Endothelial cell of umbilical vein (primary cell): ENCODE results near the gene ZNHIT2. TPM values are rescaled to one million over a fixed set of nuclear protein-coding genes. Genes with fewer than 3 reads are reported as not detected.

Source experiments
- BruUV-seq: library from RNA; stranded (reverse); fragments of 400-500 nt; replicated peaks from 2 replicates; lab custom pipeline; 2021; lab: Mats Ljungman, UMichigan
- CTCF ChIA-PET: fragments of 300-600, 350-600 bp; sonication (Branson Sonifier 250); formaldehyde crosslinking; loops from one replicate; lab custom pipeline; 2021; ENCODE audit warnings: antibody characterized with exemption, inconsistent platforms; lab: Charles Lee
- POLR2A ChIA-PET: fragments of 300-600, 350-600 bp; sonication (Branson Sonifier 250); formaldehyde crosslinking; loops from one replicate; lab custom pipeline; 2021; ENCODE audit warnings: antibody characterized with exemption, inconsistent platforms; lab: Charles Lee
- DNase-seq: peaks from one replicate; pipeline ENCODE4 v3.0.0-alpha.2; 2011; ENCODE audit warnings: low read depth, low spot score
- FAIRE-seq: peaks from 2 replicates; lab custom pipeline; 2011; peaks lifted over from hg19 to GRCh38; lab: Jason Lieb, UNC
- H2AFZ ChIP-seq: 2 replicates; pipeline ENCODE4 v1.6.0; 2012; ENCODE audit warnings: low read depth, low read length, control low read depth, inconsistent platforms
- H3K27ac ChIP-seq: 2 replicates; pipeline ENCODE4 v1.5.1; 2011; ENCODE audit warnings: low read depth, mild to moderate bottlenecking, control low read depth, low read length, moderate library complexity; ENCODE audit not compliant: insufficient read depth
- H3K27me3 ChIP-seq, 2 experiments: 2 replicates each; pipeline versions ENCODE4 v1.6.0 to v1.6.1; 2011; ENCODE audit warnings: low read length in 2 of 2, mixed read lengths in 1 of 2; ENCODE audit not compliant: control insufficient read depth in 2 of 2, insufficient read depth in 2 of 2
- H3K36me3 ChIP-seq, 2 experiments: 2 replicates in 1 of 2; 3 replicates in 1 of 2; pipeline ENCODE4 v1.5.1; 2011; ENCODE audit warnings: low read length in 2 of 2, mild to moderate bottlenecking in 1 of 2, moderate library complexity in 1 of 2; ENCODE audit not compliant: control insufficient read depth in 2 of 2, insufficient read depth in 2 of 2; ENCODE audit errors: extremely low read depth in 1 of 2
- H3K4me1 ChIP-seq: 3 replicates; pipeline ENCODE4 v1.5.1; 2011; ENCODE audit warnings: mild to moderate bottlenecking, low read length; ENCODE audit not compliant: control insufficient read depth, insufficient read depth; ENCODE audit errors: extremely low read depth
- H3K4me2 ChIP-seq: 2 replicates; pipeline ENCODE4 v1.6.1; 2011; ENCODE audit warnings: low read length, control low read depth, mixed read lengths; ENCODE audit not compliant: insufficient read depth
- H3K4me3 ChIP-seq, 3 experiments: fragments of 200-600 bp in 1 of 3; sonication (generic), shearing (Covaris generic) in 1 of 3; replicated peaks in 1 of 3; 2 replicates each; pipeline ENCODE4 v1.5.1; 2011 to 2016; ENCODE audit warnings: control low read depth in 3 of 3, low read length in 3 of 3, mild to moderate bottlenecking in 2 of 3, inconsistent platforms in 1 of 3, low read depth in 1 of 3, moderate library complexity in 1 of 3; ENCODE audit not compliant: insufficient read depth in 1 of 3
- H3K79me2 ChIP-seq: 2 replicates; pipeline ENCODE4 v1.6.0; 2012; ENCODE audit warnings: low read length, inconsistent platforms; ENCODE audit not compliant: control insufficient read depth, insufficient read depth
- H3K9ac ChIP-seq: replicated peaks from 2 replicates; pipeline ENCODE3; 2011; ENCODE audit warnings: low read length, control low read depth; ENCODE audit not compliant: insufficient read depth; ENCODE audit errors: extremely low read depth
- H3K9me1 ChIP-seq: replicated peaks from 3 replicates; pipeline ENCODE4 v1.6.0; 2011; ENCODE audit warnings: mild to moderate bottlenecking, low read length; ENCODE audit not compliant: control insufficient read depth, insufficient read depth; ENCODE audit errors: extremely low read depth
- H3K9me3 ChIP-seq: replicated peaks from 2 replicates; pipeline ENCODE4 v1.5.1; 2012; ENCODE audit warnings: low read length, inconsistent platforms; ENCODE audit not compliant: control insufficient read depth, insufficient read depth
- H4K20me1 ChIP-seq: replicated peaks from 2 replicates; pipeline ENCODE3; 2011; ENCODE audit warnings: mild to moderate bottlenecking, low read length; ENCODE audit not compliant: control insufficient read depth, insufficient read depth; ENCODE audit errors: extremely low read depth
- EZH2 ChIP-seq: IDR thresholded peaks from 2 replicates; pipeline ENCODE4 v1.6.1; 2012; ENCODE audit warnings: borderline replicate concordance, low read depth, mild to moderate bottlenecking, moderate library complexity, low read length, inconsistent platforms; ENCODE audit not compliant: severe bottlenecking
- FOS ChIP-seq: IDR thresholded peaks from 2 replicates; pipeline ENCODE4 v1.6.1; 2011; ENCODE audit warnings: mild to moderate bottlenecking, low read length, moderate library complexity, borderline replicate concordance; ENCODE audit not compliant: insufficient read depth
- GATA2 ChIP-seq: IDR thresholded peaks from 2 replicates; pipeline ENCODE4 v1.7.0; 2011; ENCODE audit warnings: low read depth, mild to moderate bottlenecking, moderate library complexity, mixed read lengths, low read length; ENCODE audit not compliant: insufficient read length, insufficient read depth
- JUN ChIP-seq: IDR thresholded peaks from 2 replicates; pipeline ENCODE4 v1.6.1; 2011; ENCODE audit warnings: borderline replicate concordance, low read depth; ENCODE audit not compliant: insufficient read length, insufficient read depth
- MYC ChIP-seq: IDR thresholded peaks from one replicate; pipeline ENCODE4 v1.6.1; 2011; ENCODE audit warnings: mild to moderate bottlenecking, low read depth, low read length
- POLR2A ChIP-seq: IDR thresholded peaks from 2 replicates; pipeline ENCODE4 v1.6.1; 2012; ENCODE audit warnings: low read depth, mild to moderate bottlenecking, control low read depth, low read length
- POLR2AphosphoS5 ChIP-seq: IDR thresholded peaks from 2 replicates; pipeline ENCODE4 v1.6.1; 2012; ENCODE audit warnings: low read depth, mild to moderate bottlenecking, control low read depth, low read length, moderate library complexity; ENCODE audit not compliant: insufficient read depth
- dilution Hi-C: fragments of 300-500 bp; cut with MboI; formaldehyde crosslinking; loops from one replicate; pipeline ENCODE4 v1.15.0; 2019; ENCODE audit warnings: low sequenced_read_pairs; ENCODE audit not compliant: extremely low pct_ligation_motif_present
- intact Hi-C: fragments of 100-400 bp; cut with micrococcal nuclease; formaldehyde crosslinking; loops from one replicate; pipeline ENCODE4 v1.10.0; 2022
- polyA plus RNA-seq, 4 experiments: library from polyadenylated mRNA; depleted of rRNA in 3 of 4; stranded (reverse) in 3 of 4; unstranded in 1 of 4; fragments of >200 nt; gene quantifications; 2 replicates each; pipeline versions ENCODE4 v1.2.1 to v1.2.3, GENCODE V29; 2011 to 2012; ENCODE audit warnings: missing spikeins in 1 of 4
- total RNA-seq: library from RNA; stranded (reverse); gene quantifications from 2 replicates; pipeline ENCODE4 v1.2.3, GENCODE V29; 2021
- TF ChIP-seq, protein P1 (sequence below): IDR thresholded peaks from 2 replicates; pipeline ENCODE4 v1.6.1; 2011; ENCODE audit not compliant: insufficient read depth, insufficient read length
- TF ChIP-seq, protein P2 (sequence below), 2 donors: IDR thresholded peaks; 1 replicate in 1 of 2; 2 replicates in 1 of 2; pipeline ENCODE4 v1.5.1; 2011; ENCODE audit warnings: low read length in 2 of 2, mild to moderate bottlenecking in 2 of 2, moderate library complexity in 2 of 2, control low read depth in 1 of 2, inconsistent platforms in 1 of 2, low read depth in 1 of 2; ENCODE audit not compliant: insufficient read depth in 1 of 2; ENCODE audit errors: extremely low read depth in 1 of 2

The ZNHIT2 gene
- total and polyA plus RNA-seq, 2 donors (not counting 3 experiments of a cell fraction or from before 2014, with no cell fraction given) = 7.1 to 9.0 TPM

DNA sequence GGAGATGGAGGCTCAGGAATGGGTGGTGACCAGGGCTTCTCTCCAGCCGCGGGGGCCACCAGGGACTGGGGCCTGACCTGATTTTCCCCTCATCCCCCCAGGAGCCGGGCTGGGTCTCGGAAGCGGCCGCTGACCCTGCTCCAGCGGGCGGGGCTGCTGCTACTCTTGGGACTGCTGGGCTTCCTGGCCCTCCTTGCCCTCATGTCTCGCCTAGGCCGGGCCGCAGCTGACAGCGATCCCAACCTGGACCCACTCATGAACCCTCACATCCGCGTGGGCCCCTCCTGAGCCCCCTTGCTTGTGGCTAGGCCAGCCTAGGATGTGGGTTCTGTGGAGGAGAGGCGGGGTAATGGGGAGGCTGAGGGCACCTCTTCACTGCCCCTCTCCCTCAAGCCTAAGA lies 29.7 kb downstream of the ZNHIT2 start:
- peaks cover 14% of the 10 kb centered on the region for H3K4me1 ChIP-seq
- FAIRE-seq (no peak), DNase-seq (no peak)
- H3K27ac ChIP-seq = no peak overlapping the region
- H3K79me2 ChIP-seq = peaks cover 19% of the 10 kb centered on the region
- peaks cover 5 to 28% of the 10 kb centered on the region in 2 experiments for H3K36me3 ChIP-seq
- no peaks in the 10 kb centered on the region for H4K20me1 ChIP-seq
- H3K27me3 ChIP-seq = no peaks in the 10 kb centered on the region
- no TSS peak for BruUV-seq
- no peaks in the 10 kb centered on the region for H3K9me1 ChIP-seq
- no peak overlapping the region for H3K9ac ChIP-seq
- no peak overlapping the region for H2AFZ ChIP-seq
- intact Hi-C loops (no loop called here), dilution Hi-C loops (no loop called here)
- H3K4me2 ChIP-seq = no peak overlapping the region
- CTCF ChIA-PET = no interaction called here
- POLR2A ChIA-PET = no interaction called here
- no peak overlapping the region for H3K4me3 ChIP-seq
- no peak for TF ChIP-seq POLR2A
- H3K9me3 ChIP-seq = no peaks in the 10 kb centered on the region

DNA sequence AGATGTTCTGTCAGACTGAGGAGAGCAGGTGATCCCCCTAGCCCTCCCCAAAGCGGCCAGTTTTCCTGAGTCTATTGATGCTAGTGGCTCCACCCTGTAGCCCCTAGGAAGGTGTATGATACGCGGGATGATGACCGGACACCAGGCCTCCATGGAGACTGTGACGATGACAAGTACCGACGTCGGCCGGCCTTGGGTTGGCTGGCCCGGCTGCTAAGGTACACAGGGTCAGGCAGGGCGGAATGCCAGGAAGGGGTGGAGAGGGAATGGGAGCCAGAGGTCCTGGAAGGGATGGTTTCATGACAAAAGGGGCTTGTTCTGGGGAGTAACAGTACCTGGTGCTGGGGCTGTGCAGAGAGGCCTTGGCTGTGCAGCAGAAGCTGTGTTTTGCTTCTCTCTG lies 30.3 kb downstream of the ZNHIT2 start:
- no peak for DNase-seq
- POLR2A ChIA-PET = no interaction called here
- no peaks in the 10 kb centered on the region for H4K20me1 ChIP-seq
- H3K4me2 ChIP-seq = no peak overlapping the region
- TF ChIP-seq, protein P1, sequence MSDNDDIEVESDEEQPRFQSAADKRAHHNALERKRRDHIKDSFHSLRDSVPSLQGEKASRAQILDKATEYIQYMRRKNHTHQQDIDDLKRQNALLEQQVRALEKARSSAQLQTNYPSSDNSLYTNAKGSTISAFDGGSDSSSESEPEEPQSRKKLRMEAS = no peak
- TF ChIP-seq GATA2 (no peak), EZH2 (no peak), POLR2AphosphoS5 (no peak), POLR2A (no peak), JUN (no peak), FOS (no peak), MYC (no peak)
- TF ChIP-seq, protein P2, sequence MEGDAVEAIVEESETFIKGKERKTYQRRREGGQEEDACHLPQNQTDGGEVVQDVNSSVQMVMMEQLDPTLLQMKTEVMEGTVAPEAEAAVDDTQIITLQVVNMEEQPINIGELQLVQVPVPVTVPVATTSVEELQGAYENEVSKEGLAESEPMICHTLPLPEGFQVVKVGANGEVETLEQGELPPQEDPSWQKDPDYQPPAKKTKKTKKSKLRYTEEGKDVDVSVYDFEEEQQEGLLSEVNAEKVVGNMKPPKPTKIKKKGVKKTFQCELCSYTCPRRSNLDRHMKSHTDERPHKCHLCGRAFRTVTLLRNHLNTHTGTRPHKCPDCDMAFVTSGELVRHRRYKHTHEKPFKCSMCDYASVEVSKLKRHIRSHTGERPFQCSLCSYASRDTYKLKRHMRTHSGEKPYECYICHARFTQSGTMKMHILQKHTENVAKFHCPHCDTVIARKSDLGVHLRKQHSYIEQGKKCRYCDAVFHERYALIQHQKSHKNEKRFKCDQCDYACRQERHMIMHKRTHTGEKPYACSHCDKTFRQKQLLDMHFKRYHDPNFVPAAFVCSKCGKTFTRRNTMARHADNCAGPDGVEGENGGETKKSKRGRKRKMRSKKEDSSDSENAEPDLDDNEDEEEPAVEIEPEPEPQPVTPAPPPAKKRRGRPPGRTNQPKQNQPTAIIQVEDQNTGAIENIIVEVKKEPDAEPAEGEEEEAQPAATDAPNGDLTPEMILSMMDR (IDR thresholded peaks at IDR 0.05; ENCODE audit: extremely low read depth in 1 of 2, insufficient read depth in 1 of 2, low read depth in 1 of 2, low read length in 2 of 2) = no peak
- H3K4me1 ChIP-seq = peaks cover 17% of the 10 kb centered on the region
- H2AFZ ChIP-seq = no peak overlapping the region
- H3K27me3 ChIP-seq = no peaks in the 10 kb centered on the region
- no peaks in the 10 kb centered on the region for H3K9me1 ChIP-seq
- H3K9ac ChIP-seq = no peak overlapping the region
- BruUV-seq = no TSS peak
- H3K79me2 ChIP-seq = peaks cover 23% of the 10 kb centered on the region
- no peaks in the 10 kb centered on the region for H3K9me3 ChIP-seq
- CTCF ChIA-PET = no interaction called here
- H3K36me3 ChIP-seq = peaks cover 5 to 28% of the 10 kb centered on the region in 2 experiments
- no peak overlapping the region for H3K4me3 ChIP-seq
- dilution Hi-C loops = no loop called here
- H3K27ac ChIP-seq = no peak overlapping the region
- FAIRE-seq = no peak
- intact Hi-C loops = no loop called here
